Smooth muscle cell (in vitro differentiated cells): ENCODE results near the gene TNRC18. TPM values are rescaled to one million over a fixed set of nuclear protein-coding genes. Genes with fewer than 3 reads are reported as not detected.

ENCODE experiments used
- DNase-seq: peaks from one replicate; lab custom pipeline; 2025; ENCODE audit not compliant: unreplicated experiment; lab: John Stamatoyannopoulos, UW
- H2AFZ ChIP-seq: fragments of 200-600 bp; sonication (generic); 2 replicates; pipeline ENCODE4 v1.6.0; 2016; ENCODE audit warnings: antibody characterized with exemption, low read depth, mild to moderate bottlenecking
- H3F3A ChIP-seq: fragments of 200-600 bp; sonication (generic); 2 replicates; pipeline ENCODE4 v1.6.0; 2017; ENCODE audit warnings: antibody characterized with exemption, low read depth
- H3K27ac ChIP-seq: fragments of 200-600 bp; sonication (generic); 2 replicates; pipeline ENCODE4 v1.5.1; 2016; ENCODE audit warnings: low read depth, mild to moderate bottlenecking
- H3K27me3 ChIP-seq: fragments of 200-600 bp; sonication (generic); 2 replicates; pipeline ENCODE4 v1.6.1; 2016; ENCODE audit warnings: low read depth, mild to moderate bottlenecking
- H3K36me3 ChIP-seq: fragments of 200-600 bp; sonication (generic); 2 replicates; pipeline ENCODE4 v1.5.1; 2016; ENCODE audit warnings: low read depth
- H3K4me1 ChIP-seq: fragments of 200-600 bp; sonication (generic); 2 replicates; pipeline ENCODE4 v1.5.1; 2016; ENCODE audit warnings: low read depth
- H3K4me2 ChIP-seq: fragments of 200-600 bp; sonication (generic); 2 replicates; pipeline ENCODE4 v1.6.0; 2016; ENCODE audit warnings: mild to moderate bottlenecking
- H3K4me3 ChIP-seq: fragments of 200-600 bp; sonication (generic); 2 replicates; pipeline ENCODE4 v1.5.1; 2016; ENCODE audit warnings: mild to moderate bottlenecking
- H3K79me2 ChIP-seq: fragments of 200-600 bp; sonication (generic); 2 replicates; pipeline ENCODE4 v1.6.0; 2016; ENCODE audit warnings: low read depth, mild to moderate bottlenecking
- H3K9ac ChIP-seq: fragments of 200-600 bp; sonication (generic); 2 replicates; pipeline ENCODE4 v1.6.0; 2016; ENCODE audit warnings: low read depth
- H3K9me3 ChIP-seq: fragments of 200-600 bp; sonication (generic); replicated peaks from 2 replicates; pipeline ENCODE4 v1.5.1; 2016; ENCODE audit warnings: low read depth
- H4K20me1 ChIP-seq: fragments of 200-600 bp; sonication (generic); 2 replicates; pipeline ENCODE4 v1.6.0; 2016; ENCODE audit warnings: low read depth
- CTCF ChIP-seq: fragments of 200-600 bp; sonication (generic); IDR thresholded peaks from 2 replicates; pipeline ENCODE4 v1.5.1; 2017; ENCODE audit warnings: borderline replicate concordance, mild to moderate bottlenecking, antibody characterized with exemption; ENCODE audit not compliant: insufficient read depth, poor library complexity, severe bottlenecking
- WGBS: methylation state at CpG from one replicate; pipeline ENCODE4 v1.1.7; 2016; ENCODE audit warnings: low lambda C conversion rate; 5-methylcytosine and 5-hydroxymethylcytosine counted together
- polyA plus RNA-seq: library from polyadenylated mRNA; unstranded; fragments of >200 nt; fragmentation: Nextera tagmentation; extraction: Ambion mirVana; gene quantifications from 2 replicates; pipeline ENCODE4 v1.2.1, GENCODE V29; 2016
- total RNA-seq: library from RNA; depleted of rRNA; stranded (reverse); fragments of >200 nt; gene quantifications from 2 replicates; pipeline ENCODE4 v1.2.3, GENCODE V29; 2014

TNRC18 gene
- total and polyA plus RNA-seq, 2 experiments from 2014 or later = 6.4 to 40.3 TPM

GRCh38 chr7:5435291-5436002 is 11.8 kb upstream of the TNRC18 start:
- H3K4me3 ChIP-seq = no peak overlapping the region
- peaks cover 34% of the 10 kb centered on the region for H3K79me2 ChIP-seq
- no peaks in the 10 kb centered on the region for H3K27me3 ChIP-seq
- no peak overlapping the region for H2AFZ ChIP-seq
- no peaks in the 10 kb centered on the region for H3K36me3 ChIP-seq
- no peak for DNase-seq
- 90% methylated on average over 12 of the region's 12 CpGs for WGBS
- no peak for TF ChIP-seq CTCF
- no peak overlapping the region for H3K9ac ChIP-seq
- peaks cover 6% of the 10 kb centered on the region for H4K20me1 ChIP-seq
- H3F3A ChIP-seq = peaks cover 4% of the 10 kb centered on the region
- H3K9me3 ChIP-seq = no peaks in the 10 kb centered on the region
- no peak overlapping the region for H3K4me2 ChIP-seq
- H3K4me1 ChIP-seq = no peaks in the 10 kb centered on the region
- no peak overlapping the region for H3K27ac ChIP-seq

- peaks cover 21% of the 10 kb centered on the region for H3K4me1 ChIP-seq
- no peak overlapping the region for H3K4me3 ChIP-seq
- no peak overlapping the region for H2AFZ ChIP-seq
- H3K79me2 ChIP-seq = peaks cover 52% of the 10 kb centered on the region
- H3K27me3 ChIP-seq = no peaks in the 10 kb centered on the region
- DNase-seq = no peak
- no peaks in the 10 kb centered on the region for H3K36me3 ChIP-seq
- H3K4me2 ChIP-seq = no peak overlapping the region
- H3K9ac ChIP-seq = no peak overlapping the region
- H3F3A ChIP-seq = peaks cover 4% of the 10 kb centered on the region
- TF ChIP-seq CTCF = no peak
- H4K20me1 ChIP-seq = peaks cover 6% of the 10 kb centered on the region
- WGBS = 96% methylated on average over 3 of the region's 3 CpGs
- H3K27ac ChIP-seq = no peak overlapping the region
- no peaks in the 10 kb centered on the region for H3K9me3 ChIP-seq
Measured at GRCh38 chr7:5433181-5433580, 9.5 kb upstream of the TNRC18 start.

- Histone ChIP-seq H3F3A (peaks cover 4% of the 10 kb centered on the region), H3K27ac (no peak overlapping the region), H3K79me2 (peaks cover 57% of the 10 kb centered on the region), H3K4me1 (peaks cover 21% of the 10 kb centered on the region), H2AFZ (no peak overlapping the region), H3K4me3 (no peak overlapping the region), H3K4me2 (no peak overlapping the region), H3K9ac (no peak overlapping the region), H3K9me3 (no peaks in the 10 kb centered on the region), H3K36me3 (no peaks in the 10 kb centered on the region), H3K27me3 (no peaks in the 10 kb centered on the region), H4K20me1 (peaks cover 6% of the 10 kb centered on the region)
- no peak for TF ChIP-seq CTCF
- 82% methylated on average over 3 of the region's 3 CpGs for WGBS
- DNase-seq = no peak
Measured at GRCh38 chr7:5432691-5433090, 9.1 kb upstream of the TNRC18 start.

- Histone ChIP-seq H3K79me2 (peaks cover 55% of the 10 kb centered on the region), H3K4me3 (no peak overlapping the region), H3K4me2 (no peak overlapping the region), H3K9ac (no peak overlapping the region), H3K27me3 (no peaks in the 10 kb centered on the region), H3K27ac (no peak overlapping the region), H2AFZ (no peak overlapping the region), H4K20me1 (peaks cover 6% of the 10 kb centered on the region), H3K9me3 (no peaks in the 10 kb centered on the region), H3K4me1 (peaks cover 21% of the 10 kb centered on the region), H3F3A (peaks cover 4% of the 10 kb centered on the region), H3K36me3 (no peaks in the 10 kb centered on the region)
- WGBS = 65% methylated on average over 4 of the region's 4 CpGs
- TF ChIP-seq CTCF = no peak
- DNase-seq = no peak
Measured at GRCh38 chr7:5431560-5432015, 8.0 kb upstream of the TNRC18 start.
